ENCODE data around the gene PLXNA2. TPM values are rescaled to one million over a fixed set of nuclear protein-coding genes. Genes with fewer than 3 reads are reported as not detected.

Gene PLXNA2
- total RNA-seq, 1 experiment from 2014 or later, result 0.06 TPM

DNA sequence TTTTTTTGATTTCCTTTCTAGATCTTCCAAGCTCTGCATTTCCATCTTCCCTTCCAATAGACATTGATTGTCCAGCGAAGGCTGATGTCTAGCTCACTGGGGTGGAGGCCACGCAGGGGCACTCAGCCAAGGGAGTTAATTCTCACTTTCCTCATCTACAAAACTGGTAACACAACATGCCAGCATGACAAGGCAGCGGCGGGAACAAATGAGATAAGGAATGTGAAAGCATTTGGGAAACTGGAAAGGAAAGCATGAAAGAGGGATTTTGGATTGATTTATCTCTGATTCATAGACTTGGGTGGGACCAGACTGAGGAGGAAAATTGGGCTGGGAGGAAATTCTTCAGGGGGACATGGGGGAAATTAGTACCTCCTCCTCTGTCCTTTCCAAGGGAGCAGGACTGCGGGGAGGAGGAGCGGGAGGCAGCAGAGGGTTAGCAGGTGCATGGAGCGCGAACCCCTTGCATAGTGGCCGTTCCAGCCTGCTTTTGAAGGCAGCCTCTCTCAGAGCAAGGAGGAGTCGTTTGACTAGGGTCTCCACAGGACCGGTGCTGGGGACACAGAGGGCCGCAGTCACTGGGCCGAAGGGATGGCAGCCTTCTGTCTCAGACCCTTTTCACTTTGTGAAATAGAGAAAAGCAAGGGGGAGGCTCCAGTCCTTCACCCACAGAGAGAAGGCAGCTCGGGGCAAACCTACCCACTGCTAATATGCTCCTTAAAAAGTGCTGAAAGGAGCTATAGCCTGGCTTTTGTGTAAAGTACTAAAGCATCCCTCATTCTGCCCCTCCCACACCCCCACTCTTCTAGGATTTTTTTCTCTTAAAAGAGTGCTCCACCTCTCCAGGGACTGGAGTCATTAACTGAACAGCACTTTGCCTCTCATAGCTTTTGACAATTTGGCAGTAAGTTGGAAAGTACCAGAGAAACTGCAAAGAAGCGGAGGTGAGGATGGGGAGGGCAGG is 89.2 kb downstream of the PLXNA2 start:
- Histone ChIP-seq H3K27me3 (replicated peaks; ENCODE audit: insufficient read depth, low read depth, low read length, poor library complexity) (peaks cover 6% of the 10 kb centered on the region), H3K4me1 (ENCODE audit: insufficient read depth, low read length, poor library complexity, severe bottlenecking) (no peaks in the 10 kb centered on the region), H3K36me3 (ENCODE audit: insufficient read depth, low read length, poor library complexity, severe bottlenecking) (no peaks in the 10 kb centered on the region), H3K27ac (ENCODE audit: low read depth, low read length, poor library complexity, severe bottlenecking) (no peak overlapping the region), H3K9me3 (ENCODE audit: low read depth, low read length, poor library complexity, severe bottlenecking) (no peaks in the 10 kb centered on the region), H3K4me3 (ENCODE audit: low read depth, low read length, poor library complexity, severe bottlenecking) (no peak overlapping the region)
- ChIA-PET POLR2A (ENCODE audit: low non-redundant PET) (interaction anchor here (0.6 kb wide), 1 partner anchor 20 kb away, joined by 4 read pairs; no protein-coding TSS in a partner anchor), CTCF (no interaction called here)
- TF ChIP-seq EZH2 (IDR thresholded peaks at IDR 0.05; ENCODE audit: borderline replicate concordance, low read depth, low read length, poor library complexity, severe bottlenecking), result no peak
- TF ChIP-seq, protein P1, sequence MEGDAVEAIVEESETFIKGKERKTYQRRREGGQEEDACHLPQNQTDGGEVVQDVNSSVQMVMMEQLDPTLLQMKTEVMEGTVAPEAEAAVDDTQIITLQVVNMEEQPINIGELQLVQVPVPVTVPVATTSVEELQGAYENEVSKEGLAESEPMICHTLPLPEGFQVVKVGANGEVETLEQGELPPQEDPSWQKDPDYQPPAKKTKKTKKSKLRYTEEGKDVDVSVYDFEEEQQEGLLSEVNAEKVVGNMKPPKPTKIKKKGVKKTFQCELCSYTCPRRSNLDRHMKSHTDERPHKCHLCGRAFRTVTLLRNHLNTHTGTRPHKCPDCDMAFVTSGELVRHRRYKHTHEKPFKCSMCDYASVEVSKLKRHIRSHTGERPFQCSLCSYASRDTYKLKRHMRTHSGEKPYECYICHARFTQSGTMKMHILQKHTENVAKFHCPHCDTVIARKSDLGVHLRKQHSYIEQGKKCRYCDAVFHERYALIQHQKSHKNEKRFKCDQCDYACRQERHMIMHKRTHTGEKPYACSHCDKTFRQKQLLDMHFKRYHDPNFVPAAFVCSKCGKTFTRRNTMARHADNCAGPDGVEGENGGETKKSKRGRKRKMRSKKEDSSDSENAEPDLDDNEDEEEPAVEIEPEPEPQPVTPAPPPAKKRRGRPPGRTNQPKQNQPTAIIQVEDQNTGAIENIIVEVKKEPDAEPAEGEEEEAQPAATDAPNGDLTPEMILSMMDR (conservative IDR thresholded peaks at IDR 0.05; ENCODE audit: low read depth, low read length), result no peak
- DNase-seq (ENCODE audit: low spot score), result no peak
- intact Hi-C loops (cut with micrococcal nuclease; ENCODE audit: unreplicated experiment), result no loop called here
- no TSS peak for BruUV-seq (replicated peaks)

DNA sequence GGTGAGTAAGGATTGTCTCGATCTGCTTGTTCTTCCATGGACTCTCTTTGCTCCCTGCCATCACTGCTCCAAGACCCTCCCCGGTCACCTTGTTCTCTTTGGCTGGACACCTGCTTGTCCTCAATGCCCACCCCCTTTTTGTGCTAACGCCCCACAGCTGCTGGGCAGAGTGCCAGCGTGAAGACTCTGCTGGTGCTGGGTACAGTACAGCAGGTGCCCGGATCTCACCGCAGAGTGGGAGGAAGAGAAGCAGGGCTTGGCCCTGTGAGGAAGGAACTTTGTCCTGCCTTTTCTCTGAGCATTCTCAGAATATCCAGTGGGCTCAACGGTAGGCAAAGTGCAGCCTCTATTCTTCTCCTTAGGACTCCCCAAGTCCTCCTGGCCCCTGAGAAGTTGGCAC is 90.1 kb downstream of the PLXNA2 start:
- POLR2A ChIA-PET (ENCODE audit: low non-redundant PET), result no interaction called here
- Histone ChIP-seq H3K9me3 (ENCODE audit: low read depth, low read length, poor library complexity, severe bottlenecking) (no peaks in the 10 kb centered on the region), H3K4me3 (ENCODE audit: low read depth, low read length, poor library complexity, severe bottlenecking) (no peak overlapping the region), H3K27me3 (replicated peaks; ENCODE audit: insufficient read depth, low read depth, low read length, poor library complexity) (peaks cover 6% of the 10 kb centered on the region), H3K36me3 (ENCODE audit: insufficient read depth, low read length, poor library complexity, severe bottlenecking) (no peaks in the 10 kb centered on the region), H3K27ac (ENCODE audit: low read depth, low read length, poor library complexity, severe bottlenecking) (no peak overlapping the region), H3K4me1 (ENCODE audit: insufficient read depth, low read length, poor library complexity, severe bottlenecking) (no peaks in the 10 kb centered on the region)
- BruUV-seq (replicated peaks), result no TSS peak
- no peak for DNase-seq (ENCODE audit: low spot score)
- intact Hi-C loops (cut with micrococcal nuclease; ENCODE audit: unreplicated experiment), result no loop called here
- CTCF ChIA-PET, result no interaction called here
- TF ChIP-seq EZH2 (IDR thresholded peaks at IDR 0.05; ENCODE audit: borderline replicate concordance, low read depth, low read length, poor library complexity, severe bottlenecking), result no peak
- TF ChIP-seq, protein P1 (conservative IDR thresholded peaks at IDR 0.05; ENCODE audit: low read depth, low read length), result no peak

DNA sequence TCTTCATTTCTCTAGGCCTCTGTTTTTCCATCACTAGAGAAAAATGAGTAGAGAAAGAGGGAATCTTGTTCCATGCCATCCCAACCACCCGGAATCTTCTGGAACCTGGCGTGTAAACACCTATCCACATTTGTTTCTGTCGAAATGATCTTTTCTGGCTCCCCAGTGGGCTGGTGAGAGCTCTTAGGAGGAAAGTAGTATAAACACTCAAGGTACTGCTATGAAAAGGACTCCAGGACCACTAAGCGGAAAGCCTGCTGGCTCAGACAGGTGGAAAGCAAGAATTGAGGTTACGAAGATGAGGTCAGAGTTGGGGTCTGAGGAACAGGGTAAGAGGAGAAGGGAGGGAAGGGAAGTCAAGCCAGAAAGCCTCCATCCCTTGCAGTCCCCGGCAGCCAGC is 90.8 kb downstream of the PLXNA2 start:
- ChIA-PET CTCF (no interaction called here), POLR2A (ENCODE audit: low non-redundant PET) (no interaction called here)
- no peak for DNase-seq (ENCODE audit: low spot score)
- Histone ChIP-seq H3K4me1 (ENCODE audit: insufficient read depth, low read length, poor library complexity, severe bottlenecking) (no peaks in the 10 kb centered on the region), H3K27me3 (replicated peaks; ENCODE audit: insufficient read depth, low read depth, low read length, poor library complexity) (peaks cover 6% of the 10 kb centered on the region), H3K36me3 (ENCODE audit: insufficient read depth, low read length, poor library complexity, severe bottlenecking) (no peaks in the 10 kb centered on the region), H3K9me3 (ENCODE audit: low read depth, low read length, poor library complexity, severe bottlenecking) (no peaks in the 10 kb centered on the region), H3K4me3 (ENCODE audit: low read depth, low read length, poor library complexity, severe bottlenecking) (no peak overlapping the region), H3K27ac (ENCODE audit: low read depth, low read length, poor library complexity, severe bottlenecking) (no peak overlapping the region)
- TF ChIP-seq EZH2 (IDR thresholded peaks at IDR 0.05; ENCODE audit: borderline replicate concordance, low read depth, low read length, poor library complexity, severe bottlenecking), result no peak
- TF ChIP-seq, protein P1 (conservative IDR thresholded peaks at IDR 0.05; ENCODE audit: low read depth, low read length), result no peak
- BruUV-seq (replicated peaks), result no TSS peak
- intact Hi-C loops (cut with micrococcal nuclease; ENCODE audit: unreplicated experiment), result no loop called here
